Gastroesophageal sphincter (tissue), 3 donors: ENCODE results near the gene ZNF385B.

Source experiments
- CTCF ChIP-seq, 4 experiments: fragments of 200-600 bp in 2 of 4; fragments of 450-650 bp in 2 of 4; sonication (generic) in 1 of 4; IDR thresholded peaks; one replicate each; pipeline ENCODE4 v1.5.1; 2017 to 2019; ENCODE audit warnings: antibody characterized with exemption in 4 of 4, mild to moderate bottlenecking in 2 of 4, moderate library complexity in 2 of 4
- EP300 ChIP-seq: sonication (generic); formaldehyde crosslinking; IDR thresholded peaks from one replicate; pipeline ENCODE4 v1.6.1; 2017; ENCODE audit warnings: antibody characterized with exemption, mild to moderate bottlenecking
- POLR2A ChIP-seq, 2 donors: fragments of 450-650 bp; IDR thresholded peaks; one replicate each; pipeline ENCODE4 v1.6.1; 2017; ENCODE audit warnings: antibody characterized with exemption in 2 of 2, mild to moderate bottlenecking in 2 of 2, moderate library complexity in 1 of 2

- no peak for TF ChIP-seq CTCF (IDR thresholded peaks at IDR 0.05)
- no peak for TF ChIP-seq POLR2A (IDR thresholded peaks at IDR 0.05)
- TF ChIP-seq EP300 = no peak
Measured at GRCh38 chr2:179685146-179685545, 176.3 kb downstream of the ZNF385B start.
